K562 (cell line): Measurements from ENCODE around the gene TM7SF3. TPM values are rescaled to one million over a fixed set of nuclear protein-coding genes. Genes with fewer than 3 reads are reported as not detected.

Experiments used
- DDX20 ChIP-seq: fragments of 450-650 bp; IDR thresholded peaks from 2 replicates; pipeline ENCODE4 v1.6.1; 2016; ENCODE audit warnings: missing genetic modification characterization, low read depth, mild to moderate bottlenecking, missing compliant biosample characterization, moderate library complexity
- HDGF ChIP-seq: fragments of 450-650 bp; IDR thresholded peaks from 2 replicates; pipeline ENCODE4 v1.6.1; 2016
- HMG20A ChIP-seq: fragments of 450-650 bp; formaldehyde crosslinking; conservative IDR thresholded peaks from 2 replicates; pipeline ENCODE4 v1.4.0; 2020; ENCODE audit warnings: mild to moderate bottlenecking, mixed read lengths
- HNRNPLL ChIP-seq: fragments of 200-400 bp; formaldehyde crosslinking; IDR thresholded peaks from 2 replicates; pipeline ENCODE4 v1.6.1; 2017; ENCODE audit warnings: low read length, low read depth, mild to moderate bottlenecking; ENCODE audit not compliant: poor library complexity, severe bottlenecking
- MCM5 ChIP-seq: fragments of 450-650 bp; IDR thresholded peaks from 2 replicates; pipeline ENCODE4 v1.6.1; 2016; ENCODE audit warnings: low read depth
- RBFOX2 ChIP-seq: fragments of 200-400 bp; formaldehyde crosslinking; IDR thresholded peaks from 2 replicates; pipeline ENCODE4 v1.6.1; 2017; ENCODE audit warnings: low read depth, mild to moderate bottlenecking, low read length, moderate library complexity
- SRF ChIP-seq, 2 experiments: fragments of 250-450, 450-650 bp in 1 of 2; sonication (Bioruptor Pico) in 1 of 2; sonication (generic) in 1 of 2; formaldehyde crosslinking; IDR thresholded peaks; 2 replicates each; pipeline versions ENCODE4 v1.5.0 to v1.5.1; 2020 to 2022; ENCODE audit warnings: mild to moderate bottlenecking in 1 of 2, missing genetic modification reagents in 1 of 2
- TCF7 ChIP-seq: sonication (generic); IDR thresholded peaks from 2 replicates; pipeline ENCODE4 v1.6.1; 2016; ENCODE audit warnings: antibody characterized with exemption, borderline replicate concordance
- TCFL5 ChIP-seq: fragments of 250-450 bp; sonication (Bioruptor Pico); conservative IDR thresholded peaks from 2 replicates; pipeline ENCODE4 v1.6.1; 2021; ENCODE audit warnings: mild to moderate bottlenecking, moderate library complexity, matching md5 sums
- TFAM ChIP-seq: fragments of 250-450 bp; sonication (Bioruptor Pico); conservative IDR thresholded peaks from 2 replicates; pipeline ENCODE4 v1.5.0; 2021; ENCODE audit warnings: mild to moderate bottlenecking, moderate library complexity
- polyA plus RNA-seq, 8 experiments: library from polyadenylated mRNA; depleted of rRNA in 4 of 8; stranded (reverse) in 5 of 8; unstranded in 3 of 8; fragments of >200 nt; fragmentation: Nextera tagmentation in 2 of 8; fragmentation: Illumina TruSeq in 1 of 8; extraction: Ambion mirVana in 2 of 8; extraction: Trizol in 1 of 8; gene quantifications; 2 replicates each; pipeline versions ENCODE4 v1.2.1 to v1.2.3, GENCODE V29; 2011 to 2014; ENCODE audit warnings: inconsistent platforms in 1 of 8, missing spikeins in 1 of 8
- total RNA-seq, 7 experiments: library from RNA; depleted of rRNA in 6 of 7; stranded (reverse); fragments of >200 nt in 6 of 7; fragmentation: Illumina TruSeq in 2 of 7; extraction: Trizol in 2 of 7; gene quantifications; 2 replicates each; pipeline versions ENCODE4 v1.2.1 to v1.2.3, GENCODE V29; 2011 to 2021; ENCODE audit warnings: low replicate concordance in 1 of 7
- TF ChIP-seq, protein P1 (sequence below): sonication (generic); formaldehyde crosslinking; IDR thresholded peaks from 2 replicates; pipeline ENCODE4 v1.8.1; 2023; ENCODE audit warnings: missing genetic modification reagents, mild to moderate bottlenecking, borderline replicate concordance
- TF ChIP-seq, protein P2 (sequence below): fragments of 250-450 bp; sonication (Bioruptor Pico); IDR thresholded peaks from 2 replicates; pipeline ENCODE4 v1.4.0; 2020; ENCODE audit warnings: mild to moderate bottlenecking, moderate library complexity
- TF ChIP-seq, protein P3 (sequence below): fragments of 250-450 bp; sonication (Bioruptor Pico); IDR thresholded peaks from 2 replicates; pipeline ENCODE4 v1.5.0; 2020; ENCODE audit warnings: mild to moderate bottlenecking
- TF ChIP-seq, protein P4 (sequence below): sonication (generic); formaldehyde crosslinking; IDR thresholded peaks from 2 replicates; pipeline ENCODE4 v1.8.1; 2023; ENCODE audit warnings: mild to moderate bottlenecking, missing genetic modification reagents

TM7SF3 gene
- total and polyA plus RNA-seq, 9 of the 15 experiments (the other 6 are each of a cell fraction or from before 2014, with no cell fraction given) = 9.3 to 90.4 (median 24.8) TPM

DNA sequence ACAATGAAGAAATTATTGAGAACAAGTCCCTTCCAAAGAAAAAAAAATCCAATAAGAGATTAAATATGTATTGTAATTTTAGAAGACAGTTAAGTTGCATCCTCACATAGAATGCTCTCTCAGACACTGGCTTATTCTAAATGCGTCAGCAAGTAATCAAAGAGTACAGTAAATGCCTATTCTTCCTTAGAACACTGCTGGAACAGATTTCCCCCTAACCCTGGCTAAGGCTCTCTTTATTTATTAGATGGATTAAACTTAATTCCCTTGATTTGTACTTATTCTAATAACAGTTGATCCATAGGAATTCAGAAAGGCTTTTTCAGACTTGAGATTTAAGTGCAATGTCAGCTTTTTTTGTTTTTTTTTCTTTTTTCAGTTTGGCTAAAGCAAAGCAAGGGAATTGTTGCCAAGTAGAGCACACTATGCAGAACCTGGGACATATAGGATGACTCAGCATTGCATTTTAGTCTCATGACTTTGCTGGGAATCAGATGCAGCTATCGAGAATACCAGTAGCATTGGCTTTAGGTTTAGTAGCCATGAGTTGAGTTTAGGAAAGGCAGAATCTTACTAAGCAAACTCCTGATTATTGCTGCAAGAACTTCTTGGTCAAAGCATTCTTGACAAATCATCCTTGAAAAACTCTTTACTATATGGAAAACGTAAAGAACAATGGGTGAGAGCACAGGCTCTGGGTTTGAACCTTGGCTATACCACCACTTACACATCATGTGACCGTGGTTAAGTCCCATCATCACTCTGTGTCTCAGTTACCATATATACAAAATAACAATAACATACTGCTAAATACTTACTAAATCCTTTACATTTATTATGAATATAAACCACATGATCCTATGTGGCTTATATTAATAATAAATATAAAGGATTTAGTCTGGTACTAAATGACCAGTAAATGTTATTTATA, 34.9 kb upstream of the TM7SF3 start (continued):
- TF ChIP-seq, protein P1, sequence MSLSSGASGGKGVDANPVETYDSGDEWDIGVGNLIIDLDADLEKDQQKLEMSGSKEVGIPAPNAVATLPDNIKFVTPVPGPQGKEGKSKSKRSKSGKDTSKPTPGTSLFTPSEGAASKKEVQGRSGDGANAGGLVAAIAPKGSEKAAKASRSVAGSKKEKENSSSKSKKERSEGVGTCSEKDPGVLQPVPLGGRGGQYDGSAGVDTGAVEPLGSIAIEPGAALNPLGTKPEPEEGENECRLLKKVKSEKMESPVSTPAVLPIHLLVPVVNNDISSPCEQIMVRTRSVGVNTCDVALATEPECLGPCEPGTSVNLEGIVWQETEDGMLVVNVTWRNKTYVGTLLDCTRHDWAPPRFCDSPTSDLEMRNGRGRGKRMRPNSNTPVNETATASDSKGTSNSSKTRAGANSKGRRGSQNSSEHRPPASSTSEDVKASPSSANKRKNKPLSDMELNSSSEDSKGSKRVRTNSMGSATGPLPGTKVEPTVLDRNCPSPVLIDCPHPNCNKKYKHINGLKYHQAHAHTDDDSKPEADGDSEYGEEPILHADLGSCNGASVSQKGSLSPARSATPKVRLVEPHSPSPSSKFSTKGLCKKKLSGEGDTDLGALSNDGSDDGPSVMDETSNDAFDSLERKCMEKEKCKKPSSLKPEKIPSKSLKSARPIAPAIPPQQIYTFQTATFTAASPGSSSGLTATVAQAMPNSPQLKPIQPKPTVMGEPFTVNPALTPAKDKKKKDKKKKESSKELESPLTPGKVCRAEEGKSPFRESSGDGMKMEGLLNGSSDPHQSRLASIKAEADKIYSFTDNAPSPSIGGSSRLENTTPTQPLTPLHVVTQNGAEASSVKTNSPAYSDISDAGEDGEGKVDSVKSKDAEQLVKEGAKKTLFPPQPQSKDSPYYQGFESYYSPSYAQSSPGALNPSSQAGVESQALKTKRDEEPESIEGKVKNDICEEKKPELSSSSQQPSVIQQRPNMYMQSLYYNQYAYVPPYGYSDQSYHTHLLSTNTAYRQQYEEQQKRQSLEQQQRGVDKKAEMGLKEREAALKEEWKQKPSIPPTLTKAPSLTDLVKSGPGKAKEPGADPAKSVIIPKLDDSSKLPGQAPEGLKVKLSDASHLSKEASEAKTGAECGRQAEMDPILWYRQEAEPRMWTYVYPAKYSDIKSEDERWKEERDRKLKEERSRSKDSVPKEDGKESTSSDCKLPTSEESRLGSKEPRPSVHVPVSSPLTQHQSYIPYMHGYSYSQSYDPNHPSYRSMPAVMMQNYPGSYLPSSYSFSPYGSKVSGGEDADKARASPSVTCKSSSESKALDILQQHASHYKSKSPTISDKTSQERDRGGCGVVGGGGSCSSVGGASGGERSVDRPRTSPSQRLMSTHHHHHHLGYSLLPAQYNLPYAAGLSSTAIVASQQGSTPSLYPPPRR (CRISPR knock-in tag) = no peak
- TF ChIP-seq MCM5 (no peak), HNRNPLL (no peak), RBFOX2 (no peak), HDGF (no peak), DDX20 (no peak), SRF (CRISPR knock-in tag; IDR thresholded peaks at IDR 0.05) (no peak), HMG20A (no peak), TCF7 (no peak), TFAM (CRISPR knock-in tag) (no peak), TCFL5 (no peak)
- TF ChIP-seq, protein P2, sequence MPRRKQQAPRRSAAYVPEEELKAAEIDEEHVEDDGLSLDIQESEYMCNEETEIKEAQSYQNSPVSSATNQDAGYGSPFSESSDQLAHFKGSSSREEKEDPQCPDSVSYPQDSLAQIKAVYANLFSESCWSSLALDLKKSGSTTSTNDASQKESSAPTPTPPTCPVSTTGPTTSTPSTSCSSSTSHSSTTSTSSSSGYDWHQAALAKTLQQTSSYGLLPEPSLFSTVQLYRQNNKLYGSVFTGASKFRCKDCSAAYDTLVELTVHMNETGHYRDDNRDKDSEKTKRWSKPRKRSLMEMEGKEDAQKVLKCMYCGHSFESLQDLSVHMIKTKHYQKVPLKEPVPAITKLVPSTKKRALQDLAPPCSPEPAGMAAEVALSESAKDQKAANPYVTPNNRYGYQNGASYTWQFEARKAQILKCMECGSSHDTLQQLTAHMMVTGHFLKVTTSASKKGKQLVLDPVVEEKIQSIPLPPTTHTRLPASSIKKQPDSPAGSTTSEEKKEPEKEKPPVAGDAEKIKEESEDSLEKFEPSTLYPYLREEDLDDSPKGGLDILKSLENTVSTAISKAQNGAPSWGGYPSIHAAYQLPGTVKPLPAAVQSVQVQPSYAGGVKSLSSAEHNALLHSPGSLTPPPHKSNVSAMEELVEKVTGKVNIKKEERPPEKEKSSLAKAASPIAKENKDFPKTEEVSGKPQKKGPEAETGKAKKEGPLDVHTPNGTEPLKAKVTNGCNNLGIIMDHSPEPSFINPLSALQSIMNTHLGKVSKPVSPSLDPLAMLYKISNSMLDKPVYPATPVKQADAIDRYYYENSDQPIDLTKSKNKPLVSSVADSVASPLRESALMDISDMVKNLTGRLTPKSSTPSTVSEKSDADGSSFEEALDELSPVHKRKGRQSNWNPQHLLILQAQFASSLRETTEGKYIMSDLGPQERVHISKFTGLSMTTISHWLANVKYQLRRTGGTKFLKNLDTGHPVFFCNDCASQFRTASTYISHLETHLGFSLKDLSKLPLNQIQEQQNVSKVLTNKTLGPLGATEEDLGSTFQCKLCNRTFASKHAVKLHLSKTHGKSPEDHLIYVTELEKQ (CRISPR knock-in tag) = no peak
- TF ChIP-seq, protein P3, sequence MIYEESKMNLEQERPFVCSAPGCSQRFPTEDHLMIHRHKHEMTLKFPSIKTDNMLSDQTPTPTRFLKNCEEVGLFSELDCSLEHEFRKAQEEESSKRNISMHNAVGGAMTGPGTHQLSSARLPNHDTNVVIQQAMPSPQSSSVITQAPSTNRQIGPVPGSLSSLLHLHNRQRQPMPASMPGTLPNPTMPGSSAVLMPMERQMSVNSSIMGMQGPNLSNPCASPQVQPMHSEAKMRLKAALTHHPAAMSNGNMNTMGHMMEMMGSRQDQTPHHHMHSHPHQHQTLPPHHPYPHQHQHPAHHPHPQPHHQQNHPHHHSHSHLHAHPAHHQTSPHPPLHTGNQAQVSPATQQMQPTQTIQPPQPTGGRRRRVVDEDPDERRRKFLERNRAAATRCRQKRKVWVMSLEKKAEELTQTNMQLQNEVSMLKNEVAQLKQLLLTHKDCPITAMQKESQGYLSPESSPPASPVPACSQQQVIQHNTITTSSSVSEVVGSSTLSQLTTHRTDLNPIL (CRISPR knock-in tag) = no peak
- TF ChIP-seq, protein P4, sequence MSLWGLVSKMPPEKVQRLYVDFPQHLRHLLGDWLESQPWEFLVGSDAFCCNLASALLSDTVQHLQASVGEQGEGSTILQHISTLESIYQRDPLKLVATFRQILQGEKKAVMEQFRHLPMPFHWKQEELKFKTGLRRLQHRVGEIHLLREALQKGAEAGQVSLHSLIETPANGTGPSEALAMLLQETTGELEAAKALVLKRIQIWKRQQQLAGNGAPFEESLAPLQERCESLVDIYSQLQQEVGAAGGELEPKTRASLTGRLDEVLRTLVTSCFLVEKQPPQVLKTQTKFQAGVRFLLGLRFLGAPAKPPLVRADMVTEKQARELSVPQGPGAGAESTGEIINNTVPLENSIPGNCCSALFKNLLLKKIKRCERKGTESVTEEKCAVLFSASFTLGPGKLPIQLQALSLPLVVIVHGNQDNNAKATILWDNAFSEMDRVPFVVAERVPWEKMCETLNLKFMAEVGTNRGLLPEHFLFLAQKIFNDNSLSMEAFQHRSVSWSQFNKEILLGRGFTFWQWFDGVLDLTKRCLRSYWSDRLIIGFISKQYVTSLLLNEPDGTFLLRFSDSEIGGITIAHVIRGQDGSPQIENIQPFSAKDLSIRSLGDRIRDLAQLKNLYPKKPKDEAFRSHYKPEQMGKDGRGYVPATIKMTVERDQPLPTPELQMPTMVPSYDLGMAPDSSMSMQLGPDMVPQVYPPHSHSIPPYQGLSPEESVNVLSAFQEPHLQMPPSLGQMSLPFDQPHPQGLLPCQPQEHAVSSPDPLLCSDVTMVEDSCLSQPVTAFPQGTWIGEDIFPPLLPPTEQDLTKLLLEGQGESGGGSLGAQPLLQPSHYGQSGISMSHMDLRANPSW (CRISPR knock-in tag) = no peak
